Measurements from ENCODE around the gene EPHA7. TPM values are rescaled to one million over a fixed set of nuclear protein-coding genes. Genes with fewer than 3 reads are reported as not detected.

EPHA7 gene
- total RNA-seq, 6 donors from 2014 or later = under 0.01 to 4.6 (median 0.27) TPM

- TF ChIP-seq POLR2A (IDR thresholded peaks at IDR 0.05) (no peak), EP300 (IDR thresholded peaks at IDR 0.05) (no peak), POLR2AphosphoS5 (IDR thresholded peaks at IDR 0.05) (no peak)
- TF ChIP-seq, protein P1, sequence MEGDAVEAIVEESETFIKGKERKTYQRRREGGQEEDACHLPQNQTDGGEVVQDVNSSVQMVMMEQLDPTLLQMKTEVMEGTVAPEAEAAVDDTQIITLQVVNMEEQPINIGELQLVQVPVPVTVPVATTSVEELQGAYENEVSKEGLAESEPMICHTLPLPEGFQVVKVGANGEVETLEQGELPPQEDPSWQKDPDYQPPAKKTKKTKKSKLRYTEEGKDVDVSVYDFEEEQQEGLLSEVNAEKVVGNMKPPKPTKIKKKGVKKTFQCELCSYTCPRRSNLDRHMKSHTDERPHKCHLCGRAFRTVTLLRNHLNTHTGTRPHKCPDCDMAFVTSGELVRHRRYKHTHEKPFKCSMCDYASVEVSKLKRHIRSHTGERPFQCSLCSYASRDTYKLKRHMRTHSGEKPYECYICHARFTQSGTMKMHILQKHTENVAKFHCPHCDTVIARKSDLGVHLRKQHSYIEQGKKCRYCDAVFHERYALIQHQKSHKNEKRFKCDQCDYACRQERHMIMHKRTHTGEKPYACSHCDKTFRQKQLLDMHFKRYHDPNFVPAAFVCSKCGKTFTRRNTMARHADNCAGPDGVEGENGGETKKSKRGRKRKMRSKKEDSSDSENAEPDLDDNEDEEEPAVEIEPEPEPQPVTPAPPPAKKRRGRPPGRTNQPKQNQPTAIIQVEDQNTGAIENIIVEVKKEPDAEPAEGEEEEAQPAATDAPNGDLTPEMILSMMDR (IDR thresholded peaks at IDR 0.05) = no peak
- DNase-seq (no peak), ATAC-seq (ENCODE audit: low FRiP score in 2 of 2) (no peak)
- no peaks in the 10 kb centered on the region for H3K27me3 ChIP-seq
- H3K4me1 ChIP-seq = no peaks in the 10 kb centered on the region
- no peak overlapping the region for H3K4me3 ChIP-seq
- WGBS, 2 donors = 48 to 57% methylated on average over 2 of the region's 2 CpGs
- H3K36me3 ChIP-seq = no peaks in the 10 kb centered on the region
- H3K9me3 ChIP-seq = no peaks in the 10 kb centered on the region
- H3K27ac ChIP-seq = no peak overlapping the region
Measured at GRCh38 chr6:93337772-93338394, 81.5 kb downstream of the EPHA7 start.

DNA sequence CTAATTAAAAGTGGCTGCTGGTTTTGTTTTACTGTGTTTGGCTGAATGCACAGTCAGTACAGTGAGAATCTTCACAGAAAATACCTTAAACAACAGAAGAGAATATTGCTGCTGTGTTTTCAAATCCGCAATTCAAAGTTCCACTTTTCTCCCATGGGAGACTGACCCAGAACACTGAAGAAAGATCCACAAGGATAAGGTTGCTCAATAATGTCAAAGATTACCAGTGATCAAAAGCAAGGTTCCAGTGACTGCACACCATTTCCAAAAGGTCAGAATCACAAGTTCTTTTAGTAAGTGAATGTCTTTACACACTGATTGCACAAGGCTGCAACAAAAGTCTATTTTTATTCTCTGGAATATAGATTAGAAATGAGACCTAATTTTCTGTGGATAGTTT lies 82.3 kb downstream of the EPHA7 start:
- Histone ChIP-seq H3K4me1 (no peaks in the 10 kb centered on the region), H3K9me3 (no peaks in the 10 kb centered on the region), H3K27me3 (no peaks in the 10 kb centered on the region), H3K4me3 (no peak overlapping the region), H3K27ac (no peak overlapping the region), H3K36me3 (no peaks in the 10 kb centered on the region)
- ATAC-seq (ENCODE audit: low FRiP score in 2 of 2) (no peak), DNase-seq (no peak)
- TF ChIP-seq POLR2A (IDR thresholded peaks at IDR 0.05) = no peak
- no peak for TF ChIP-seq EP300 (IDR thresholded peaks at IDR 0.05)
- no peak for TF ChIP-seq POLR2AphosphoS5 (IDR thresholded peaks at IDR 0.05)
- TF ChIP-seq, protein P1 (IDR thresholded peaks at IDR 0.05) = no peak
- WGBS, 2 donors = 91 to 93% methylated on average over 1 of the region's 1 CpG

GRCh38 chr6:93329301-93330000 lies 89.9 kb downstream of the EPHA7 start:
- H3K27ac ChIP-seq = no peak overlapping the region
- no peak overlapping the region for H3K4me3 ChIP-seq
- H3K9me3 ChIP-seq = no peaks in the 10 kb centered on the region
- ATAC-seq (ENCODE audit: low FRiP score in 2 of 2) (no peak), DNase-seq (no peak)
- TF ChIP-seq EP300 (IDR thresholded peaks at IDR 0.05) = no peak
- no peaks in the 10 kb centered on the region for H3K27me3 ChIP-seq
- WGBS, 2 donors = 68 to 75% methylated on average over 2 of the region's 2 CpGs
- no peaks in the 10 kb centered on the region for H3K4me1 ChIP-seq
- no peaks in the 10 kb centered on the region for H3K36me3 ChIP-seq

- TF ChIP-seq POLR2A (IDR thresholded peaks at IDR 0.05) (no peak), EP300 (IDR thresholded peaks at IDR 0.05) (no peak), POLR2AphosphoS5 (IDR thresholded peaks at IDR 0.05) (no peak)
- TF ChIP-seq, protein P1 (IDR thresholded peaks at IDR 0.05) = no peak
- WGBS, 2 donors = 73 to 77% methylated on average over 3 of the region's 3 CpGs
- no peak overlapping the region for H3K4me3 ChIP-seq
- no peak for ATAC-seq (ENCODE audit: low FRiP score in 2 of 2)
- no peaks in the 10 kb centered on the region for H3K4me1 ChIP-seq
- H3K27me3 ChIP-seq = no peaks in the 10 kb centered on the region
- H3K9me3 ChIP-seq = no peaks in the 10 kb centered on the region
- no peak for DNase-seq
- H3K27ac ChIP-seq = no peak overlapping the region
- H3K36me3 ChIP-seq = no peaks in the 10 kb centered on the region
Measured at GRCh38 chr6:93327857-93328256, 91.5 kb downstream of the EPHA7 start.

DNA sequence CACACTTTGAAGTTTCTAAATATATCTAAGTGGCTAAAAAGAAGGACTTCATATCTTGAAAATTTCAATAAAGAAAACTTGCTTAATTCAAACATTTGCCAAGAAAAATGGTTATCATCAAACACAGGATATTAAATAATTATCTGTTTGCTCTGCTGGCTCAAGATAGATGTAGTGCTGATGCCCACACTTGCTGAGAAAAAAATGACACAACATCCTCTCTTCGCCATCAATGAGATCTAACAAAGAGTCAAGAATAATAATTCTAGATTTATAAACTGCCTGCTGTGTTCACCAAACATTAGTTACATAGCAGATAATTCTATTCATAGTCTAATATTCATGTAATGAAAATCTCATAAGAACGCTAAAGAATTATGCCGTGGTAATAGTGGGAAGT lies 93.6 kb downstream of the EPHA7 start:
- TF ChIP-seq, protein P1 (IDR thresholded peaks at IDR 0.05) = no peak
- TF ChIP-seq POLR2AphosphoS5 (IDR thresholded peaks at IDR 0.05) = no peak
- no peak for TF ChIP-seq POLR2A (IDR thresholded peaks at IDR 0.05)
- TF ChIP-seq EP300 (IDR thresholded peaks at IDR 0.05) = no peak
- Histone ChIP-seq H3K27me3 (no peaks in the 10 kb centered on the region), H3K36me3 (no peaks in the 10 kb centered on the region), H3K9me3 (no peaks in the 10 kb centered on the region), H3K4me1 (no peaks in the 10 kb centered on the region), H3K27ac (no peak overlapping the region), H3K4me3 (no peak overlapping the region)
- no peak for ATAC-seq (ENCODE audit: low FRiP score in 2 of 2)
- DNase-seq = no peak
- 73 to 75% methylated on average over 3 of the region's 3 CpGs for WGBS, 2 donors
